Measurements from ENCODE around the gene CDC45.

Gene CDC45

GRCh38 chr22:19516378-19517170 lies 36.9 kb downstream of the CDC45 start:
- DNase-seq (ENCODE audit: low read depth) = no peak

GRCh38 chr22:19517171-19517500 lies 37.4 kb downstream of the CDC45 start:
- no peak for DNase-seq (ENCODE audit: low read depth)

GRCh38 chr22:19517919-19518611 lies 38.3 kb downstream of the CDC45 start:
- DNase-seq (ENCODE audit: low read depth) = no peak

- DNase-seq (ENCODE audit: low read depth) = no peak
These were observed 38.9 kb downstream of the CDC45 start for GRCh38 chr22:19518635-19519034.

GRCh38 chr22:19519041-19519926 lies 39.6 kb downstream of the CDC45 start:
- no peak for DNase-seq (ENCODE audit: low read depth)

GRCh38 chr22:19520007-19520406 lies 40.3 kb downstream of the CDC45 start:
- no peak for DNase-seq (ENCODE audit: low read depth)

GRCh38 chr22:19520566-19521305 lies 41.0 kb downstream of the CDC45 start:
- no peak for DNase-seq (ENCODE audit: low read depth)

- no peak for DNase-seq (ENCODE audit: low read depth)
These were observed 42.6 kb downstream of the CDC45 start for GRCh38 chr22:19522190-19522880.

- DNase-seq (ENCODE audit: low read depth) = no peak
These were observed 43.1 kb downstream of the CDC45 start for GRCh38 chr22:19522881-19523239.

- DNase-seq (ENCODE audit: low read depth) = no peak
These were observed 43.8 kb downstream of the CDC45 start for GRCh38 chr22:19523240-19524169.

- no peak for DNase-seq (ENCODE audit: low read depth)
These were observed 44.7 kb downstream of the CDC45 start, which contains the start of gene CLDN5 for GRCh38 chr22:19524170-19525115. TSS of gene CLDN5 (minus strand) at chr22:19524410. CDS start at chr22:19524255, 155 bp downstream.

GRCh38 chr22:19525116-19525660 lies 45.5 kb downstream of the CDC45 start:
- DNase-seq (ENCODE audit: low read depth) = no peak

- no peak for DNase-seq (ENCODE audit: low read depth)
These were observed 45.9 kb downstream of the CDC45 start for GRCh38 chr22:19525666-19526065.

- no peak for DNase-seq (ENCODE audit: low read depth)
These were observed 46.5 kb downstream of the CDC45 start for GRCh38 chr22:19526076-19526701.

- DNase-seq (ENCODE audit: low read depth) = no peak
These were observed 47.0 kb downstream of the CDC45 start for GRCh38 chr22:19526702-19527111.

GRCh38 chr22:19527321-19527721 lies 47.6 kb downstream of the CDC45 start:
- no peak for DNase-seq (ENCODE audit: low read depth)

- DNase-seq (ENCODE audit: low read depth) = no peak
These were observed 48.2 kb downstream of the CDC45 start for GRCh38 chr22:19527861-19528417.

- DNase-seq (ENCODE audit: low read depth) = no peak
These were observed 50.1 kb downstream of the CDC45 start for GRCh38 chr22:19529811-19530210.

Measured in T follicular helper cell (primary cell).